Measurements from ENCODE around the gene NR2C1.

- TF ChIP-seq CTCF (IDR thresholded peaks at IDR 0.05) (no peak), POLR2A (IDR thresholded peaks at IDR 0.05) (no peak)
Observed at GRCh38 chr12:95003213-95003920, 70.1 kb downstream of the NR2C1 start, which contains the start of gene NDUFA12.

Measured in lower leg skin (tissue), 3 donors.